HUES48 (cell line): ENCODE data around the gene ZNF319.
A peak's percentile ranks its signal among the peaks of the same experiment; 100 is the strongest.
"Not testable (repeated sequence)": the region's sequence is repeated elsewhere in the genome, so short reads cannot be mapped to it uniquely, and the experiment has no call there.

ENCODE experiments used
- H3K27ac ChIP-seq: one replicate; pipeline ENCODE4 v1.7.0; 2013; ENCODE audit warnings: low read depth, low read length, inconsistent platforms
- H3K27me3 ChIP-seq: 2 replicates; pipeline ENCODE4 v1.6.1; 2013; ENCODE audit warnings: mild to moderate bottlenecking, low read length; ENCODE audit not compliant: control insufficient read depth, insufficient read depth
- H3K36me3 ChIP-seq: 2 replicates; pipeline ENCODE4 v1.6.1; 2013; ENCODE audit warnings: low read length; ENCODE audit not compliant: control insufficient read depth, insufficient read depth
- H3K4me1 ChIP-seq: 2 replicates; pipeline ENCODE4 v1.6.1; 2013; ENCODE audit warnings: mild to moderate bottlenecking, low read length; ENCODE audit not compliant: control insufficient read depth, insufficient read depth
- H3K4me3 ChIP-seq: 2 replicates; pipeline ENCODE4 v1.5.1; 2013; ENCODE audit warnings: mild to moderate bottlenecking, low read depth, low read length
- H3K9ac ChIP-seq: 2 replicates; pipeline ENCODE4 v1.6.1; 2013; ENCODE audit warnings: mild to moderate bottlenecking, low read depth, low read length, moderate library complexity
- H3K9me3 ChIP-seq: 2 replicates; pipeline ENCODE4 v1.6.1; 2013; ENCODE audit warnings: low read length; ENCODE audit not compliant: control insufficient read depth, insufficient read depth

The ZNF319 gene

DNA sequence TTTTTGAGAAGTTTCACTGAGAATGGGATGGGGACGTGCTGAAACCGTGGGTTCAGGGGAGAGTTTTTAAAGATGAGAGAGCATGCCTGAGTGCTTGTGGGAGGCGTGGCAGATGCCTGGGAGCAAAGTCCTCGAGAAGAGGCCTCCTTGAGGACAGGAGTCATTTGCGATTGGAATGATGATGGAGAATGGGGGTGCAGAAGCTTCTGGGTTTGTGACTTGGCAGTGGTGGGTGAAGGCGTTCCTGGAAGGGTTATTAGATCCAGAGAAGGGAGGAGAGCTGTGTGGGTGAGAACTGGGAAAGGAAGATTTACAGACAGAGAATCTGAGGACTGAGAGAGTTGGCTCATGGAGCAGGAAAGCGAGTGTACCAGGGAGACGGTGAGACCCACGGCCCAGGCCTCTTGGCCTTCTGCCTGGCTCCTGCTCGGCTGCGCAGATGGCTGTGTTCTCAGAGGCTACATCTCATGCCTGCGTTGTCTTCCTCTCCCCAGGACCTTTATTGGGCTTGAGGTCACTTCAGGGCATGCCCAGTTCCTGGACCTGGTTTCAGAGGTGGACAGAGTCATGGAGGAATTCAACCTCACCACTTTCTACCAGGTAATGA lies 16.5 kb upstream of the ZNF319 start:
- H3K4me1 ChIP-seq, result peaks cover 3% of the 10 kb centered on the region; the same call in 1 of the 2 replicates
- H3K36me3 ChIP-seq, result peaks cover 22% of the 10 kb centered on the region
- H3K27me3 ChIP-seq, result no peaks in the 10 kb centered on the region
- no peaks in the 10 kb centered on the region for H3K9me3 ChIP-seq
- no peak overlapping the region for H3K4me3 ChIP-seq
- H3K9ac ChIP-seq, result no peak overlapping the region
- H3K27ac ChIP-seq, result no peak overlapping the region

DNA sequence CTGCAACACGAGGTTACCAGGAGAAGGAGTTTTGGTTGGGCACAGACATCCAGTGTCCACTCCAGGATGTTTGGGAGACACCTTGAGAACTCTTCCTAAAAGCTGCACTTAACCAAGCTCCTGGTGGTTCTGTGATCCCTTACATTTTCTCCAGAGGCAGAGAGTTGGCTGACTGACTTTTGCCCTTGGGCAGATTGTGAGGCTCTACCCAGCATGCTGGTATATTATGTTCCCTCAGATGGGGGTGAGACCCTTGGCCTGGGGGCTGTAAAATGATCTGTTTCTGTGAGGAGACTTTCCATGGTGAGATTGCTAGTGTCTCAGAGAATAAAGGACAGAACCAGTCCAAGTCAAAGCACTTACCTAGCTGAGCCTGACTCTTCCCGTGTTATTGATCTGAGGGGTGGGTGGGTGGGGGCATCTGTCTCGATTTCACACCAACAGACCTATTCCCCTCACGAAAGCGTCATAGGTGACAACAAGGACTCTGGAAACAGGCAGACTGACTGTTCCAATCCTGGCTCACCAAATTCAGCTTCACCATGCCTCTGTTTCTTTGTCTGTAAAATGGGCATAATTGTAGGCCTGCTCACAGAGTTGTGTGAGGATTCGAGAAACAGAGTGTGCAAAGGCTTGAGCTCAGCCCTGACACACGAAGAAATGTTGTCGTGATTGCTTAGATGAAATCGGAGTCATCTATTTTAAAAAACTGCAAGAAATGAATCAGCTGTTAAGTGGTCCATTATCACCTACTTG lies 12.9 kb upstream of the ZNF319 start:
- H3K36me3 ChIP-seq, result peaks cover 40% of the 10 kb centered on the region

DNA sequence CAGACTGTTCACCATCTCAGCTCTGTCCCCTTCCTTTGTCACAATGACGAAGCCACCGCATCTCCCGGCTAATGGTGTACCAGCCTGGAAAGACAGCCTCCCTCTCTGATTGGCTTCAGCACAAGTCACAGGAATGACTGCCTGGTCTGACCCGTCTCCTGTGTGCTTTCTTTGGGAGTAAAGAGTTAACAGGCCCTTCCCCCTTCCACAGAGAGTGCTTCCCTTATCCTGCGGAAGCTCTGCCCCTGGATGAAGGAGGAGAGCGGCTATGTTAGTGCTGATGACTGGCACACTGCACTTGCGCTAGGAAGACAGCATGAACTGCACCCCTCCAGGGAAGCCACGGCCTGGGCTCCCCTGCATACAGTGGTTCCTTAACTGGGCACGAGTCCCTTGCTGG lies 12.0 kb upstream of the ZNF319 start:
- Histone ChIP-seq H3K9ac (no peak overlapping the region), H3K36me3 (peaks cover 36% of the 10 kb centered on the region), H3K9me3 (no peaks in the 10 kb centered on the region), H3K27me3 (no peaks in the 10 kb centered on the region), H3K4me1 (peaks cover 9% of the 10 kb centered on the region; the same call in 1 of the 2 replicates), H3K27ac (peak overlapping the region; percentile 84), H3K4me3 (no peak overlapping the region)

More for the DNA sequence above, 12.9 kb upstream of the ZNF319 start:
- no peak overlapping the region for H3K27ac ChIP-seq
- H3K9me3 ChIP-seq, result no peaks in the 10 kb centered on the region
- H3K27me3 ChIP-seq, result no peaks in the 10 kb centered on the region
- H3K9ac ChIP-seq, result no peak overlapping the region
- no peak overlapping the region for H3K4me3 ChIP-seq
- H3K4me1 ChIP-seq, result peaks cover 9% of the 10 kb centered on the region; the same call in 1 of the 2 replicates

DNA sequence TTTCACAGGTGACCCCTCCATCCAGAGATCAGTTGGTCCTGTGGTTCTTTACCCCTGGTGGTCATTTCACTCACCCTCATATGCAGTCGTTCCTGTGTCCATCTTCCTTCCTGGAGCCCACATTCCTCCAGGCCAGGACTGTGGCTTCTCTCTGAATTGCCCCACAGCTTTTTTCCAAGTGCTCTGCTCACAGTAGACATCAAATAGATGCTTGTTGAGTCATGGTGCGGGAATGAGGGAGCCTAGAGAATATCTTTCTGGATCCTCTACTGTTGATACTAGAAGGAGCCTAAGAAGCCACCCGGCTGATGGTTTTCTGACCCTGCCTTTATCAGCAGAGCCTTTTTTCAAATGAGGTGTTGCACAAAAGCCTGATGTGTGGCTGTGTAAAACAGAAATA lies 11.2 kb upstream of the ZNF319 start:
- no peaks in the 10 kb centered on the region for H3K27me3 ChIP-seq
- H3K27ac ChIP-seq, result peak overlapping the region; percentile 84
- no peak overlapping the region for H3K4me3 ChIP-seq
- peaks cover 9% of the 10 kb centered on the region; the same call in 1 of the 2 replicates for H3K4me1 ChIP-seq
- no peak overlapping the region for H3K9ac ChIP-seq
- H3K36me3 ChIP-seq, result peaks cover 37% of the 10 kb centered on the region
- H3K9me3 ChIP-seq, result no peaks in the 10 kb centered on the region

DNA sequence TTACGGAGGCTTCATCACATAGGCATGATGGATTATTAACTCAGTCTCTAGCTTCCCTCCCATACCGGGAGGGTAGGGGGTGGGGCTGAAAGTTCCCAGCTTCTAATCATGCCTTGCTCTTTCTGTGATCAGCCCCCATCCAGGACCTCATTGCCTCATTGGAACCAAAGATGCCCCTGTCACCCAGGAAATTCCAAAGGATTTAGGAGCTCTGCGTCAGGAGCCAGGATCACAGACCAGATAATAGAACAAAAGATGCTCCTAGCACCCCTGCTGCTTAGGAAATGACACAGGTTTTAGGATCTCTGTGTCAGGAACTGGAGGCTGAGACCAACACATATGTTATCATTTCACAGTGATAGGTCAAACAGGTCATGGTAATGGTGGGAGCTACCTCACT lies 10.4 kb upstream of the ZNF319 start:
- H3K27ac ChIP-seq, result peak overlapping the region; percentile 84
- peaks cover 9% of the 10 kb centered on the region; the same call in 1 of the 2 replicates for H3K4me1 ChIP-seq
- no peaks in the 10 kb centered on the region for H3K9me3 ChIP-seq
- no peak overlapping the region for H3K4me3 ChIP-seq
- H3K9ac ChIP-seq, result no peak overlapping the region
- H3K36me3 ChIP-seq, result peaks cover 39% of the 10 kb centered on the region
- no peaks in the 10 kb centered on the region for H3K27me3 ChIP-seq

DNA sequence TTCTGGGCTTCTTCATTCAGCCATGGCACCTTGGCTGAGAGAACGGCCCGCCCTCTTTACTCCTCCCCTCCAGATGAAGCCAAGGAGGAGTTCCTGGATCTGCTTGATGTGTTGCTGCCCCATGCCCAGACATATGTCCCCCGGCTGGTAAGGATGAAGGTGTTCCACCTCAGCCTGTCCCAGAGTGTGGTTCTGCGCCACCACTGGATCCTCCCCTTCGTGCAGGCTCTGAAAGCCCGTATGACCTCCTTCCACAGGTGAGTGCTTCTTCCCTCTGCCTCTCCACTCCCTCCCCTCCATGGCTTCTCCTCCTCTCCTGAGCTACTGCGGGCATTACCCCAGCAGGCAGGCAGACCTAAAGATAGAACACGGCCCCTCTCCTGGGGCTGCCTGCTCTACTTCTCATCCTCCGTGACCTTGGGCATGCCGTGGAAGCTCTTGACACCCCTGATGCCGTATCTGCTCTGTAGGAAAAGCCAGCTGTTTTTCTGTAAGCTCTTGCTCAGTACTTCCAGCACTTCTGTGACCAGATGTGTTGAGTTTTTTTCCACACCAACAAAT lies 9.5 kb upstream of the ZNF319 start:
- H3K9ac ChIP-seq, result no peak overlapping the region
- H3K36me3 ChIP-seq, result peaks cover 39% of the 10 kb centered on the region
- H3K9me3 ChIP-seq, result no peaks in the 10 kb centered on the region
- no peaks in the 10 kb centered on the region for H3K27me3 ChIP-seq
- H3K4me3 ChIP-seq, result no peak overlapping the region
- H3K4me1 ChIP-seq, result peaks cover 9% of the 10 kb centered on the region; the same call in 1 of the 2 replicates
- peak overlapping the region; percentile 64 for H3K27ac ChIP-seq

DNA sequence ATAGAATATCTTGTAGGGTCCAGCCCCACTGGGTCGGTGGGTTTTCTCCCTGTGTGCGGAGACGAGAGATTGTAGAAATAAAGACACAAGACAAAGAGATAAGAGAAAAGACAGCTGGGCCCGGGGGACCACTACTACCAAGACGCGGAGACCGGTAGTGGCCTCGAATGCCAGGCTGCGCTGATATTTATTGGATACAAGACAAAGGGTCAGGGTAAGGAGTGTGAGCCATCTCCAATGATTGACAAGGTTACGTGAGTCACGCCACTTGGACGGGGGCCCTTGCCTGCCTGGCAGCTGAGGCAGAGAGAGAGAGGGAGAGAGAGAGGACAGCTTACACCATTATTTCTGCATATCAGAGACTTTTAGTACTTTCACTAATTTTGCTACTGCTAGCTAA lies 4.3 kb upstream of the ZNF319 start:
- H3K27me3 ChIP-seq, H3K9ac ChIP-seq, H3K4me3 ChIP-seq, H3K9me3 ChIP-seq, H3K4me1 ChIP-seq, H3K27ac ChIP-seq: not testable (repeated sequence)
- H3K36me3 ChIP-seq, result peaks cover 25% of the 10 kb centered on the region

DNA sequence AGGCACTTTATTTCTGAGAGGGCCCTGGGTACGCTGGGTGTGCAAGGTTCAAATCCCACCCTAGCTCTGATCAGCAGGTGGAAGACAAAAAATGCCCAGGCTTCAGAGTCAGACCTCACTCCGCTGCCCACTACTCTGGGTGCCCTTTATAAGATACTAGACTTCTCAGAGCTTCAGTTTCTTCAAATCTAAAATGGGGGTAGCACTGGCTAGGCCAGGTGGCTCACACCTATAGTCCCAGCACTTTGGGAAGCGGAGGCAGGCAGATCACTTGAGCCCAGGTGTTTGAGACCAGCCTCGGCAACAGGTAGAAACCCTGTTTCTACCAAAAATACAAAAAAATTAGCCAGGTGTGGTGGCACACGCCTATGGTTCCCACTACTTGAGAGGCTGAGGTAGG lies 2.5 kb upstream of the ZNF319 start:
- Histone ChIP-seq H3K4me3 (no peak overlapping the region), H3K27ac (no peak overlapping the region)

DNA sequence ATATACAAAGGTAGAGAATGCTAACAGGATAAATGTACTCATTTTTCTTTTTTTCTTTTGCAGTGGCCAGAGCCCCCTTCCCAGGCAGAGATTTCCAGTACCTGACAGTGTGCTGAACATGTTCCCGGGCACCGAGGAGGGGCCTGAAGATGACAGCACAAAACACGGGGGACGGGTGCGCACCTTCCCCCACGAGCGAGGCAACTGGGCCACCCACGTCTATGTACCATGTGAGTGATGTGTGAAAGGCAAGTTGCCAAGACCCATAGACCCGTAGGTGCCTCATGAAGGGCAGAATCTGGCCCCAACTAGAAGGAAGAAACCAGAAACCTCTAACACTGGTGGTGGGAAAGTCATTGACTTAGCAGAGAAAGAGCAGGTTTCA lies 1.9 kb upstream of the ZNF319 start:
- Histone ChIP-seq H3K27ac (no peak overlapping the region), H3K27me3 (no peaks in the 10 kb centered on the region), H3K4me1 (peaks cover 12% of the 10 kb centered on the region; the same call in 1 of the 2 replicates), H3K36me3 (peaks cover 28% of the 10 kb centered on the region), H3K9me3 (no peaks in the 10 kb centered on the region), H3K4me3 (no peak overlapping the region), H3K9ac (no peak overlapping the region)

More for the DNA sequence above, 2.5 kb upstream of the ZNF319 start:
- Histone ChIP-seq H3K36me3 (peaks cover 24% of the 10 kb centered on the region), H3K9me3 (no peaks in the 10 kb centered on the region), H3K27me3 (no peaks in the 10 kb centered on the region), H3K9ac (no peak overlapping the region), H3K4me1 (peaks cover 12% of the 10 kb centered on the region; the same call in 1 of the 2 replicates)

DNA sequence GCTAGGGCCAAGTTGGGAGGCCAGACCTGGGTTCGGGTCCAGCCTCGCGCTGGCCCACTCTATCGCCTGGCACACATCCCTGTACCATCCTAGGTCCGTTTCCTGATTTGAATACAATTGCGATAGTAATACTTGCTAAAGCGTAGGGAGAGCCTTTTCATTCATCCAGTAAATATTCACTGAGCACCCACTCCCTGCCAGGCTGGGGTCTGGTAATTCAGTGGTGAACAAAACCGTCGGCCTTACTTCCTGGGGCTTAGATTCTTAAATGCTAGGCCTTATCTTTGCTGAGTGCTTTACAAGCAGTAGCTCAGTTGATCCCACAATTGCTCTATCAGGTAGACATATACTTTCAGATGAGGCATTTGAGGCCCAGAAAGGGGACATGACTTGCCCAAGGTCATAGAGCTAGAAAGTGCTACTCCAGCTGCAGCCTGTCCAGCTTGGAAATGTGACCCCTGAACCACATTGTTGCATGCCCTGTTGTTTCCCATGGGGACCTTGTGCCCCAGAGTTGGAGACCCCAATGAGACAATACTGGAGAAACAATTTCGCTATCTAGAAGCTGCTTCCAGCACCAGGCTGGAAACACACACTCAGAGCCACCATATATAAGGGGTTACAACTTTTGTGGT lies 1.4 kb upstream of the ZNF319 start:
- H3K27me3 ChIP-seq, result no peaks in the 10 kb centered on the region
- no peak overlapping the region for H3K27ac ChIP-seq
- H3K9ac ChIP-seq, result no peak overlapping the region
- H3K4me3 ChIP-seq, result peak overlapping the region; percentile 90
- H3K4me1 ChIP-seq, result peaks cover 12% of the 10 kb centered on the region; the same call in 1 of the 2 replicates
- H3K36me3 ChIP-seq, result peaks cover 33% of the 10 kb centered on the region
- no peaks in the 10 kb centered on the region for H3K9me3 ChIP-seq
